ENCODE measurements around the gene ALDOA.

ALDOA gene

DNA sequence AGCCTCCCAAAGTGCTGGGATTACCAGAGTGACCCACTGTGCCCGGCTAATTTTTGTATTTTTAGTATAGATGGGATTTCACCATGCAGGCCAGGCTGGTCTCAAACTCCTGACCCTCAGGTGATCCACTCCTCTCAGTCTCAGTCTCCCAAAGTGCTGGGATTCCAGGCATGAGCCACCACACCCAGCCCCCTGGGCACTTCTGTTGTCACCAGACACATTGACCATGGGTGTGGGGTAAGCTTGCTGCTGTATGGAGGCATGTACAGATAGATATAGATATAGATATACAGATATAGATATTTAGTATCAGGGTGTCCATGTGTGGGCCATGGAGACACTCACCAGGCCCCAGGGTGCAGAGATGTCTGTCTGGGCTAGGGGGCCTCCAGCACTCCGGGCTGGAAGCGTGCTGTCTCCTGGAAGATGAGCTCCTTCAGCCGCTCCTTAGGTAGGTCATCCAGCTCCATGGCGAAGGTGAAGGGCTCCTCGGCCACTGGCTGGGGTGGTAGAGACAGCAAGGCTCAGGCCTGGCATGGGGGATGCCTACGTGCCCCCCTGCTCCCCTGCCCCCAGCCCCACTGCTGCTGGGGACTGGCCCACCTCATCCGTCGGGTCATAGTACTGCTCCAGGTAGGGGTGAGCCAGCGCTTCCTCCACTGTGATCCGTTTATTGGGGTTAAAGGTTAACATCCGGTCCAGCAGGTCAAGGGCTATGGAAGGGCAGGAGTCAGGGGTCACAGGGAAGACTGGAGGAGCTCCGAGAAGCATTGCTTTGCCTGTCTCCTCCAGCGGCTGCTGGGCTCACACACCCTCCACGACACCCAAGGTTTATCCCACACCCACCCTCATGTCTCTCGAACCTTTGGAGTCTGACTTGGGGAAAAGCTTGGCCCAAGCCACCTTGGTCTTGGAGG is 51.0 kb downstream of the ALDOA start:
- DNase-seq (ENCODE audit: low read depth): no peak

DNA sequence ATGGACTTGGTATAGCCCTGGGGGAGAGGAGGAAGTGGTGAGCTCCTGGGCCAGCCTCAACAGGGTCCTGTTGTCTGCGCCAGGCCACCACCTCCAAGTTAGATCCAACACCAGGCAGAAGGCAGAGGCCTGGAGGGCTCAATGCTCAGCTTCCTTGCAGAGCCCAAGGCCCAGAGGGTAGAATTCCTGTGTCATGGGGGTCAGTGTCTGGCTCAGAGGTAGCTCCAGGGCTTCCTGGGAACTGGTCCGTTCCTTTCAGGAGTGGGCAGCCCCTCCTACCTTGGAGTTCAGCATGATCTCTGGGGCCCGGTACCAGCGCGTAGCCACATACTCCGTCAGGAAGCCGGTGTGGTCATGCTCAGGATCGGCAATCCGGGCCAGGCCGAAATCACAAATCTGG is 52.2 kb downstream of the ALDOA start:
- no peak for DNase-seq (ENCODE audit: low read depth)

DNA sequence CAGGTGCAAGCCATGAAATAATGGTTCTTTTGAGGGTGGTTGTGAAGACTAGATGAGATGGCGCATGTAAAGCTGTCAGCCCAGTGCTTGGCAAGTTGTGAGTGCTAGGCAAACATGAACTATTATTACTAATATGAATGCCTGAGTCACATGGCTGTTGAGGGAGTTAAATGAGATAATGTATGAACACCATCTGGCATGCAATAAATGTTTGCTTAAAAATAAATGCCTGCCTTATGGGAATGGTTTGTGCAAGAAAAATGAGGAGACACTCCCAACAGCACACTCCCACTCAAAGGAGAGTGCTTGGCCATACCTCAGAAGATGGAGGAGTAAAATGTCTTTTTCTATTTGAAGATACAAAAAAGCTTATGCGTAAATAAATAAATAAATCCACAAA is 53.9 kb downstream of the ALDOA start:
- DNase-seq (ENCODE audit: low read depth): no peak

Measured in CMK (cell line).